Measurements from ENCODE around the gene FHIT.

FHIT gene

GRCh38 chr3:60434950-60435349 is 816.3 kb downstream of the FHIT start:
- TF ChIP-seq EZH2phosphoT487 (conservative IDR thresholded peaks at IDR 0.05; ENCODE audit: low read length) = no peak
- no peak for TF ChIP-seq CTCF (IDR thresholded peaks at IDR 0.05; ENCODE audit: insufficient read depth, low read length, poor library complexity, severe bottlenecking)
- H3K9ac ChIP-seq (ENCODE audit: low read length) = no peak overlapping the region
- H3F3A ChIP-seq (ENCODE audit: insufficient read depth) = no peaks in the 10 kb centered on the region

GRCh38 chr3:60434323-60434722 is 816.9 kb downstream of the FHIT start:
- no peaks in the 10 kb centered on the region for H3K27me3 ChIP-seq (ENCODE audit: low read length)
- no peak overlapping the region for H3K4me3 ChIP-seq (ENCODE audit: insufficient read depth, low read length, poor library complexity, severe bottlenecking)
- H3K4me2 ChIP-seq (ENCODE audit: low read depth, low read length, poor library complexity, severe bottlenecking) = no peak overlapping the region
- H3K9ac ChIP-seq (ENCODE audit: low read length) = no peak overlapping the region
- H4K20me1 ChIP-seq (ENCODE audit: low read depth, low read length) = no peaks in the 10 kb centered on the region
- H3K9me2 ChIP-seq (replicated peaks; ENCODE audit: insufficient read depth, low read length) = no peaks in the 10 kb centered on the region
- no peaks in the 10 kb centered on the region for H3F3A ChIP-seq (ENCODE audit: insufficient read depth)
- H3K36me3 ChIP-seq (ENCODE audit: low read length) = no peaks in the 10 kb centered on the region
- TF ChIP-seq CTCF (IDR thresholded peaks at IDR 0.05; ENCODE audit: insufficient read depth, low read length, poor library complexity, severe bottlenecking) (no peak), EZH2phosphoT487 (conservative IDR thresholded peaks at IDR 0.05; ENCODE audit: low read length) (no peak)
- H3K9me3 ChIP-seq (ENCODE audit: insufficient read depth, low read length) = no peaks in the 10 kb centered on the region
- H3K79me2 ChIP-seq (ENCODE audit: insufficient read depth, low read length) = no peaks in the 10 kb centered on the region
- no peak overlapping the region for H2AFZ ChIP-seq (ENCODE audit: low read depth, low read length, severe bottlenecking)
- H3K27ac ChIP-seq (ENCODE audit: low read depth, low read length) = no peak overlapping the region

More at GRCh38 chr3:60434950-60435349, 816.3 kb downstream of the FHIT start:
- Histone ChIP-seq H4K20me1 (ENCODE audit: low read depth, low read length) (no peaks in the 10 kb centered on the region), H3K4me3 (ENCODE audit: insufficient read depth, low read length, poor library complexity, severe bottlenecking) (no peak overlapping the region), H3K79me2 (ENCODE audit: insufficient read depth, low read length) (no peaks in the 10 kb centered on the region), H3K4me2 (ENCODE audit: low read depth, low read length, poor library complexity, severe bottlenecking) (no peak overlapping the region), H3K36me3 (ENCODE audit: low read length) (no peaks in the 10 kb centered on the region), H3K9me2 (replicated peaks; ENCODE audit: insufficient read depth, low read length) (no peaks in the 10 kb centered on the region), H2AFZ (ENCODE audit: low read depth, low read length, severe bottlenecking) (no peak overlapping the region), H3K27me3 (ENCODE audit: low read length) (no peaks in the 10 kb centered on the region), H3K27ac (ENCODE audit: low read depth, low read length) (no peak overlapping the region), H3K9me3 (ENCODE audit: insufficient read depth, low read length) (no peaks in the 10 kb centered on the region)

- no peaks in the 10 kb centered on the region for H3K27me3 ChIP-seq (ENCODE audit: low read length)
- H3K9ac ChIP-seq (ENCODE audit: low read length) = no peak overlapping the region
- H3F3A ChIP-seq (ENCODE audit: insufficient read depth) = no peaks in the 10 kb centered on the region
- H3K4me3 ChIP-seq (ENCODE audit: insufficient read depth, low read length, poor library complexity, severe bottlenecking) = no peak overlapping the region
- H3K9me2 ChIP-seq (replicated peaks; ENCODE audit: insufficient read depth, low read length) = no peaks in the 10 kb centered on the region
- no peaks in the 10 kb centered on the region for H3K79me2 ChIP-seq (ENCODE audit: insufficient read depth, low read length)
- H2AFZ ChIP-seq (ENCODE audit: low read depth, low read length, severe bottlenecking) = no peak overlapping the region
- H3K9me3 ChIP-seq (ENCODE audit: insufficient read depth, low read length) = no peaks in the 10 kb centered on the region
- no peaks in the 10 kb centered on the region for H4K20me1 ChIP-seq (ENCODE audit: low read depth, low read length)
- H3K27ac ChIP-seq (ENCODE audit: low read depth, low read length) = no peak overlapping the region
- no peak for TF ChIP-seq CTCF (IDR thresholded peaks at IDR 0.05; ENCODE audit: insufficient read depth, low read length, poor library complexity, severe bottlenecking)
- no peak for TF ChIP-seq EZH2phosphoT487 (conservative IDR thresholded peaks at IDR 0.05; ENCODE audit: low read length)
- no peaks in the 10 kb centered on the region for H3K36me3 ChIP-seq (ENCODE audit: low read length)
- H3K4me2 ChIP-seq (ENCODE audit: low read depth, low read length, poor library complexity, severe bottlenecking) = no peak overlapping the region
Observed at GRCh38 chr3:60431599-60431958, 819.7 kb downstream of the FHIT start.
